Hippocampal formation (tissue), 2 donors: Measurements from ENCODE around the gene SENP2.
A peak's percentile ranks its signal among the peaks of the same experiment; 100 is the strongest.
"Not testable (repeated sequence)": the region's sequence is repeated elsewhere in the genome, so short reads cannot be mapped to it uniquely, and the experiment has no call there.

Source experiments
- DNase-seq, 2 donors: peaks; one replicate each; lab custom pipeline; 2025; lab: John Stamatoyannopoulos, UW

SENP2 gene

DNA sequence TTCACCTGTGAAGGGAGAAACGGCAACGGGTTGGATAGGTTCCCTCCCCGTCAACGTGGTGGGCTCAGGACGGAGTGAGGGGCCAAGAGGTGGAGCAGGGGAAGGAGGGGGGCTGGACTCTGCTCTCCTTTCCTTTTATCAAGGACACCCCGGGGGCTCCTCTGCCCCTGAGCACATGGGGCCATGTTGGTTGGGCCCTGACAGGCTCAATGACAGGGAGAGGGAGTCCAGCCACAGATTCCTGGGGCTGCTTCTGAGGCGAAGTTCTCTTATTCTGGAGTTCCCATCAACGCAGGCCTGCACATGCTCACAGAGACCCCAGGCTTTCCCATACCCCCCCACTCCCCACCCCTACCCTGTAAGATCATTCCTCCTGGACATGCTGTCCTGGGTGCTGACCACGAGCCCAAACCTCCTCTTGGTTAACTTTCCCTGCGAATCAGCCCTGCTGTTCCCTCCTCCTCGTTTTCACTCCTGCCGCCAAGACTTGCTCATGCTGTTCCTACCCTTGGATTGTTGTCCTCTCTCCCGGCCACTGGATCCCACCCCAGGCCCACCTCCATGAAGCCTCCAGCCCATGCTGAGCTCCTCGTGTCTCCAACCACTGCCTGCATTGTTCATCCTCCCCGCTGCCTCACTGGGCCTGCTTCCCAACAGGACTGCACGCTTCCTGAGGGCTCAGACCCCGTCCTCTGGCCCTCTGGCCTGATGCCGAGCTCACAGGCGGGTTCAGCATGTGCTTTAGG lies 61.2 kb downstream of the SENP2 start:
- no peak for DNase-seq

DNA sequence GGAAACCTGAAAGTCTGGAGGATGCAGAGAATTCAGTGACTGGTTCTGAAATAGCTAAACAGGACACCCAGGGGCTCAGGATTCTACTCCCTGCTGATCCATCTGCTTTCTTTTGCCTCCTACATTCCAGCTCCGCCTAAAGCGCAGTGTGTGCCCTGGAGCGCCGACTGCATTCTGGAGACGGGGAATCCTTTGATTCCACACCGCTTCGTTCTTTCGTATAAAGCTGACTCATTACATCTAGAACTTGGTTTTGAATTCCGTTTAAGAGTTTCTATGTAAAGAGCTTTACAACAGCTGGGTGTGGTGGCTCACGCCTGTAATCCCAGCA lies 61.8 kb downstream of the SENP2 start:
- DNase-seq: peak in 1 of 2 donors; percentile 12

DNA sequence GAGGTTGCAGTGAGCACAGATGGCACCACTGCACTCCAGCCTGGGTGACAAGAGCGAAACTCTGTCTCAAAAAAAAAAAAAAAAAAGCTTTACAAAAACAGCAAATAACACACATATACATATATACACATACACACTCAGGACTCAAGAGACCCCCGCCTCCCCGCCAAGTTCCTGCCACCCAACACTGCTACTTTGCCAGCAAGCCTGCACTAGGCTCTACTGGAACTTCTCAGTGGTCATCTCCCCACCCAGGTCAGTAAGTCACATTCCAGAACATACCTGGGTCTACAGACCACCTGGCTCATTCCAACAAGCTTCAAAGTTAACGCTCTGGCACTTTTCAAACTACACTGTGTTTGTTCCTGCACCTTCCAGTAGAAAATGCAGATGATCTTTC lies 62.3 kb downstream of the SENP2 start:
- DNase-seq: no peak

DNA sequence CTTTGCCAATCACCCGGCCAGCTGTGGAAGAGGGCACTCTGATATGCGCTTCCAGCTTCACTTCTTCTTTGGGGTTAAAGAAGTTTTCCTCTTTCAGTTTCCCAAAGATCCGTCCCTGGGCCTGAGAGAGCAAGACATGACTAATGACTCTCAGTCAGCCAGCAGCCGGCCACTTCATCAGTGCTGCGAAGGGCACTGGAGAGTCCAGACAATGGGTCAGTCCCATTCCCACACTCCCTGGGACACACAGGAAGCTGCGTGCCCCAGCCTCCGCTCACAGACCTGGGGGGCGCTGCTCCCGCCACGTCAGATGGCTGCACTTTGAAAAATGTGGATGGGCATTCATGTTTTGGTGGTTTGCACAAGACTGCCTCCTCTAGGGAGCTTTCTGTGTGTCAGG lies 63.3 kb downstream of the SENP2 start:
- DNase-seq: no peak

DNA sequence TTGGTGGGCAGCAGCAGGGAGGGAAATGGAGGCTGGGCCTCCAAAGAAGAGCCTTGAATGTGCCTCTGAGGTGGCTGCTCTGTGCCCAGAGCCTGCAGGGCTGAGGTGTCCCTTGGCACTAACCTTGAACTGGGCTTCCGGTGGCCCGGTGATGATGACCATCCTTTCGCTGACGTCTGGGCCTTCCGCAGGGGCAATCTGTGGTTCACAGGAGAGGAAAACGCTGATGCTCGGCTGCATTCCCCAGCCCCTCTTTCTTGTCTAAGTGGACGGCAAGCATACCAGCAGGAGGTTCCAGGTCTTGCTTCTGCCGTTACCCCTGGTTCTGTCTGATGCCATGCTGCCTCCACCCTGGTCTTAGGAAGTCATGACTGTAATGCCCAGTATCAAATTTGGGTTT lies 65.9 kb downstream of the SENP2 start:
- no peak for DNase-seq

DNA sequence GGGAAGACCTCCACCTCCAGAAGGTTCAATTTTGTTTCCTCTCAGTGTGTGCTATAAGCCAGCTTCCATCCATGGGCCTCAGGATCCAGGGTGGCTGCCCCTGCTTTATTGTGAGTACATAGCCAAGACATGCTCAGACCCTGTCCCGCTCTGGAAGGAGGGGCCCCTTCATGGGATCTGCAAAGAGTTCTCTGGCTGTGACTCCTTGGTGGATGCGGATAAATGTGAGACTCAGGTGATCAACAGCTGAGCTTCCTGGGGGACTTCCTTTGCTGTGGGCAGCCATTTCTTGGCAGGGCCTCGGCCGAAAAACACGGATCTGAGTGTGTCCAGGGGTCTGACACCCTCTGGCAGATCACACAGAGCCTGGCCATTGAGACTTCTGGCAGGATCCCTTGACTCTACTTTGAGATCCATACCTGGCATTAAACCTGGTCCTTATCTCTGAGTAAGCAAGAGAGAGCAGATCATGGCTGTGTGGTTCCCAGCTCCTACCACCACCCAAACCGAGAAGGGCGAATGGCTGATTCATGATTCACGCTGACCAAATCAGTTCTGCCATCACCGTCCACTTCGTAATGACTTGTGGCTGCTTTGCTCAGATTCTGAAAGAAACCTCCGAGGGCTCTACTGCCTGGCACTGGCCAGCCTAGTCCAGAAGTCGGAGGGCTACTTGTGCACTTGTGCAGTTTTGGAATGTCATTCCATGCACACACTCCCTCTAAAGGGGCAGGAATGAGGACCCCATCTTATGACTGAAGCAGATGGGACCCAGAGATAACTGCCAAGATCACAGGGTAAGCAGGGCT lies 68.1 kb downstream of the SENP2 start:
- DNase-seq: no peak

DNA sequence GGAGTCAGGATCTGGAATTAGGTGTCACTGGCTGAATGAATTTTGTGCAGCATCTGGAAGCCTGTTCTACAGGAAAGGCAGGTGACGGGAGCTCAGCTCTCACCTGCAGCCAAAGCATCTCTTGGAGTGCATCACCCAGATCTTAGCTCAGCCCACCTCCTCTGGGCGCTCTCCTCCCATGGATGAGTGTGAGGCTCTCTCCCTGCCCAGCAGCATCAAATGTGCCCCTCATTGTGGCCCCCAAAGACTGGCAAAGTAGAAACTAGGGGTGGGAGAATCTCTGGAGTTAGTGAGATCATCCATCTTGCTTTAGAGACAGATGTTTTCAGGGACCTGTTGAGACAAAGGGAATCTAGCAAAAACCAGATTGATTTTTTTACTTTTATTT lies 68.7 kb downstream of the SENP2 start:
- DNase-seq: no peak

DNA sequence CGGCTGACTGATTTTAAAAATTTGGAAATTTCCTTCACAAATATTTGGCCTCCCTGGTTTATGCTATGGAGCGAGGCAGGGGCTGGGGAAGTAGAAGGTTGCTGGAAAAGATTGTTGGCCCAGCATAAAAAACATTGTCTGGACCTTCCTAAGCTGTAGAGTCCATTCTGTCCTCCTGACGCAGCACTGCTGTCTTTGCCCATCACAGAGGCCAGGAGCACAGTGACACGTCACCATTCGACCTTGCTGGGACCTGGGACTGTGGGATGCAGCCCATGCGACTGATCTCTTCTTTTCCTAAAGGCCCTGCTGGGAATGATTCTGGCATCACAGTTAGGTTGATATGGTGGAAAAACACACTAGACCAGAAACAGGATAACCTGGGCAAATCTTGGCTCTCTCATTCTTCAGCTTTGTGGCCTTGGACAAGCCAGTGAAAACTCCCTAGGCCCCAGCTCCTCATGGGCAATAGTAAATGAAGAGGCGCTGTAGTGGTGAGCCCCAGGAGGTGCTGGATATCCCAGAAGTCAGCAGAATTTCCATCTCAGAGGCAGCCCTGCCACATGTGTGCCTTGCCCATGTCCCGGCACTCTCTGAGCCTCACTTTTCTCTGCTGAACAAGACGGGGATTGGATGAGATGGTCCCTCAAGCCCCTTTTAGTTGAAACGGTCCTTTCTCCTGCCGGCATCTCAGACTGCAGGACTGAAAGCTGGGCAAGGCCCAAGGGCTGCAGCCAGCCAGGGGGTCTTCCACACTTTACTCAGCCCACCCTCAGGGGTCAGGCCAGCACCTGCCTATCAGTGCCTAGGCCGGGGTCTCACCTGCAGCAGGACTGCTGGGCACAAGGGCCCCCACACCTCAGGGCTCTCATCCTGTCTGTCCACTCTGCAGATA lies 69.6 kb downstream of the SENP2 start:
- DNase-seq: no peak

DNA sequence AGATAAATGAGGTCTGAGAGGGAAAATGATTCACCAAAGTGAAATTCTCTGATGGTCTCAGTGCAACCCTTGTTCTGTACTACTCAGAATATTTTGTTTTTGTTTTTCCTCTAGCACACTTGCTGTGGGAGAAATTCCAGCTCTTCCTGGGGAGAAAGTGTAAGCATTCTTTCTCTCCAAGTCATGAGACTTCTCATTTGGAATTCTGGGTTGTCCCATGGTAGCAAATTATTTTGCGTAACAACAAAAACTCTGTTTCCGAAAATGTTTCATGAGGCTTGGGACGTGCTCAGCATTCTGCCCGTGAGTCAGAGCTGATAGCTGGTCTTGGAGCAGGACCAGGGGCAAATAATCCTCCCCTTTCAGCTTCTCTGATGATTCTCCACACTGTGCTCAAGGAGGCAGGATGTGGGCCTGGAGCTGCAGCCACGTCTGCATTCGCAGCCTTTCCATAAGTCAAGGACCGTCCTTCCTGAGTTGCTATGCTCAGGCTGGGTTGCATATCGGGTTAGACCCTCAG lies 70.3 kb downstream of the SENP2 start:
- peak; percentile 23 to 34 for DNase-seq

DNA sequence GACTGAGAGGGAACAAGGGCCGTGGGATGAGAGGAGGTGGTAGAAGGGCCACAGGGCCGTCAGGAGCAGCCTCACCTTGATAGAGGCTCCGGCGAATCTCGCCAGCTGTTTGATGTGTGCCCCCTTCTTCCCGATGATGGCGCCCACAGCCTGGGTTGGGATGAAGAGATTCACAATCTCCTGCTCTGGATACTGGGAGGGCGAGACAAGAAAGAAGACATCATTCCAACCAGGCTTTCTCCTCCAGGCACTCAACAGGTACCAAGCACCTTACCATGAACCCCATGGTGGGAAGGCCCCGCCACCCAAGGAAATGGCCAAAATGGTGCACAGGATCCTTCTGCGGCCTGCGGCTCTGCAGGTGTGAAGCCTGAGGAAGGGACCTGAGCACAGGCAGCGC lies 71.1 kb downstream of the SENP2 start:
- DNase-seq: no peak

DNA sequence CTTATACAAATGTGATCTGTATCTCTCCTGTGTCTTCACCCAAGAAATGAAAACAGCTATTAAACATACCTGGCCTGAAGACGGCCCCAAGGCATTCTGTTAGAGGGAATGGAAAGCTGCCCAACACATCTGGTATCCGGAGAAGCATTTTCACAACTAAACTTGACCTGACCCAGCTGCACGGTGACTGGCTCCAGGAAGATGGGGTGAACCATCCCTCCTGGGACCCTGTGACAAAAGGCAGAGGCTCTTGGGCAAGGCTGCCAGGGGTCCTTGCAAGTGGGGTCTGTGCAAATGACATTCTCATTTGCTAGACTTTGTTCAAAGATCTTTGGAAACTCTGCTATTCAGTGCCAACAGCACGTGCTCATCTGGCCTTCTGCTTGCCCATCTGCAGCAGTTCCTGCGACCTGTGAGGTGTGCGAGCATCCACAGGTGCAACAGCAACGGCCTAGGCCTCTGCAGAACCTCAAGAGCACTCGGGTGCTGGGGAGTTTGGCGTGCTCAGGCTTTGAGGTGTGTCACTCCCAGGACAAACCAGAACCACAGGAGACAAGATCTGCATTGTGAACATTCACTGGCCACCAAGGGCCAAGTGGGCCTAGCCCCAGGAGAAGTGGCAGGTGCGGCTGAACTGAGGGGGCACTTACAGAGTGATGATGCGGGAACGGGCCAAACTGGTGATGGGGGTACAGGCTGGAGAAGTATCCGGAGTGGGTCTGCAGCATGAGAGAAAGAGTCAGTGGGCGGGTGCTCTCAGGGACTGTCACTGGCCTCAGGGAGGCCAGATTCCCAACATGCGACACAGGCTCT lies 71.8 kb downstream of the SENP2 start:
- no peak for DNase-seq

DNA sequence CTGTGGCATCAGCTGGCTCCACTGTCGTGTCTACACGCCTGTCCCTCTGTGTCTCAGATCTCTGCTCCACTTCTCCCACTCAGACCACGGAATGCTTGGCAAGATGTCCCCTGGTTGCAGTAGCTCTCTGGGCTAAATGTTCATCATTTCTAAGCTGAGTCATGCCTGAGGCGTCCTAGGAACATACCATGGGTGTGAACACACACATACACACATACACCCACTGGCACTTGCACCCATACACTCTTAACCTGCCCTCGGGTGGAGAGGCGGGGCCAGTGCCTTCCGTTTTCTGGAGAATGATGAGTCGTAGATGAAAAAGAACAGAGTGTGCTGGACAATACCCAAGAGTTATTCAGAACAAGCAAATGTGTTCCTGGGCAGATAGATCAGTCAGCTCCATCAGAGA lies 72.4 kb downstream of the SENP2 start:
- no peak for DNase-seq

DNA sequence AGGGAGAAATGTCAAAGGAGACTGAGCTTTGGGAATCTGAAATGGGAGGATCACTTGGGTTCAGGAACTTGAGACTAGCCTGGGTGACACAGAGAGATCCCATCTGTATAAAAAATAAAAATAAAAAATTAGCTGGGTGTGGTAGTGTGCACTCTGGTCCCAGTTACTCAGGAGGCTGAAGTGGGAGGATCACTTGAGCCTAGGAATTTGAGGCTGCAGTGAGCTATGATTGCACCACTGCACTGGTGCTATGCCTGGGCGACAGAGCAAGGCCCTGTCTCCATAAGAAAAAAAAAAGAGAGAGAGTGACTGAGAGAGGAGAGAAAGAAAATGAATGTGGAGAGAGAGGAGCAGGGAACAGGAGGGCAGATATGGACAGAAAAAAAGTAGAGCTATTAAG lies 72.8 kb downstream of the SENP2 start:
- DNase-seq: no peak

DNA sequence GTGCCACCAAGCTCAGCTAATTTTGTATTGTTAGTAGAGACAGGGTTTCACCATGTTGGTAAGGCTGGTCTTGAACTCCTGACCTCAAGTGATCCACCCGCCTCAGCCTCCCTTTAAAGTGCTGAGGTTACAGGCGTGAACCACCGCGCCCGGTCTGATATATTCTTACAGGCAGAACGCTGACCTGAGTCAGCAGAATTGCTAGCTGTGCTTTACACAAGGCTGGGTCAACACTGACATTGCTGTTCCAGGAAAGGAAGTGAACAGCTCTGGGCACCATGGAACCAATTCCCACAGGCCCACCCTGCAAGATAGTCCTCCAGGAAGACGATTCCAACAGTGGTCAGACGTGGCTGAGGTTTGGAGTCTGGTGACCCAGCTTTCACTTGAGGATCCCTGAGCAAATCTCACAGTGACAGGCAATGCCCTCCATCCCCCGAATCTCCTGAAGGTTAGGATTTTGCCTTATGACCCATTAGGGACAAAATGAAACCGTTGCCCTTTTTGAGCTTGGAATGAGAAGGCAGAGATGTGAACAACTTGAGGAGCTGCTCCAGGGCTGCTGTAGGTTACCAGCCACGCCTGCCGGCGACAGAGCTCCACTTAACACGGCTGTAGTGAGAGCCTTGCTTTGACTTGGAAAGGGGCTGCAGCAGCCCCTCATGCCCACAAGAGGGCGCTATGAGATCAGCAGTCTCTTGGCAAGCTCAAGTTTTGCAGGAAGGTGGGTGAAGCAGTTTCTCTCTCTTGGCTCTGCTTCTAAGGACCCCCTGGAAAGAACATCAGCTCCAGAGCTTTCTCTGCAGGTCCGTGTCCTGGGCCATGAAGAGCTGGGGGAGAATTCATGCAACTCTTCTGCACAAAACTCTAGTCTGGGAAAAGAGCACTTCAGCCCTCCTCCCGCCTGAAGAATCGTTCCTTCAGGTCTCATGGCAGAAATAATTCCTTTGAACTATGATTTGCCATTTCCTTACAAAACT lies 74.1 kb downstream of the SENP2 start:
- DNase-seq: peak; percentile 61 to 71

DNA sequence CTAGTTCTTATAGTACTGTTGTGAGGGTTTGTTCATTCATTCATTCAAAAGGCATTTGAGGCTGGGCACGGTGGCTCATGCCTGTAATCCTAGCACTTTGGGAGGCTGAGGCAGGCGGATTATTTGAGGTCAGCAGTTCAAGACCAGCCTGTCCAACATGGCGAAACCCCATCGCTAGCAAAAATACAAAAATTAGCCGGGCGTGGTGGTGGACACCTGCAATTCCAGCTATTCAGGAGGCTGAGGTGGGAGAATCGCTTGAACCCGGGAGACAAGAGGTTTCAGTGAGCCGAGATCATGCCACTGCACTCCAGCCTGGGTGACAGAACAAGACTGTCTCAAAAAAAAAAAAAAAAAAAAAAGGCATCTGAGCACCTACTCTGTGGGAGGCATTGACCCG lies 75.2 kb downstream of the SENP2 start:
- DNase-seq: not testable (repeated sequence)

DNA sequence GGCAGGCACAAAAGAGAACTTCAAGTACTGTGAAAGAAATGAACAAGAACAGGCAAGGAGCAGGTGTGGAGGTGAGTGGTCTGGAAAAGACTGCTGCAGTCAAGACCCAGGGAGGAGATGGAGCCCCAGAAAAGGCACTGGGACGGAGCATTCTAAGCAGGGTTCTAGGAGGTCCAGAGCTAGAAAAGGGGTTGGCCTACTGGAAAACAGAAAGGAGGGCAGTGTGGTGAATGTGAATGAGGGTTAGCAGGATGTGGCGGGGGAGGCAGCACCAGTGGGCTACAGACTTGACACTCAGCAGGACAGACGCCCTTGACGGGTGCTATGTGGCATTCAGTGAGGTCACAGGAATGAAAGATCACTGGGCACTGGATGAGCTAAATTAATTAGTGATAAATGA lies 75.7 kb downstream of the SENP2 start:
- no peak for DNase-seq

DNA sequence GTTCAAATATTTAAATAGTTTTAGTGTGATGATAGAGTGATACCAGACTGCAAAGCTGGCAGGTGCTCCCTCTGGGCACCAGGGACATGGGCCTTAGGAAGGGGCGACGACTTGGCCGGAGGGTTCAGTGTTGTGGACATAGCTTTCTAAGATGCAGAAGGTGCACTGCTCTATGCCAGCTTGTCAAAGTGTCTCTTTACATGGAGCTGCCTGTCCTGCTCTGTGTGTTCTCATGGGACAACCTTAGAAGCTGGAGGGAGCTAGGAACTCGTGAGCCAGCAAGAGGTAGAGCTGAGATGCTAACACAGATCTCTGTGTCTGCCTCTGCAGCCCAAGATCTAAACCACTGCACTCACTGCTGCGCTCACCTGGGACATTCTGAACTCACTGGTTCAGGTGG lies 77.8 kb downstream of the SENP2 start:
- DNase-seq: no peak

DNA sequence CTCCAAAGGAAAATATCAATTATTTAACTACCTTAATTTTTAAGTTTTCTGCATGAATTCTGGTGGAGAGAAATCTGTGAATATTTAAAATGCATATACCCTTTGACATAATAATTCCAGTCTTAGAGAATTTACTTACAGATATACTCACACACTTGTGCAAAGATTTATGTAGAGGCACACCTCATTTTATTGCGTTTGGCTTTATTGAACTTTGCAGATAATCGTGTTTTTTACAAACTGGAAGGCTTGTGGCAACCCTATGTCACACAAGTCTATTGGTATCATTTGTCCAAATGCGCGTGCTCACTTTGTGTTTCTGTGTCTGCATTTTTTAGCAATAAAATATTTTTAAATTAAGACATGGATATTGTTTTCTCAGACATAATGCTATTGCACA lies 81.5 kb downstream of the SENP2 start:
- no peak for DNase-seq

DNA sequence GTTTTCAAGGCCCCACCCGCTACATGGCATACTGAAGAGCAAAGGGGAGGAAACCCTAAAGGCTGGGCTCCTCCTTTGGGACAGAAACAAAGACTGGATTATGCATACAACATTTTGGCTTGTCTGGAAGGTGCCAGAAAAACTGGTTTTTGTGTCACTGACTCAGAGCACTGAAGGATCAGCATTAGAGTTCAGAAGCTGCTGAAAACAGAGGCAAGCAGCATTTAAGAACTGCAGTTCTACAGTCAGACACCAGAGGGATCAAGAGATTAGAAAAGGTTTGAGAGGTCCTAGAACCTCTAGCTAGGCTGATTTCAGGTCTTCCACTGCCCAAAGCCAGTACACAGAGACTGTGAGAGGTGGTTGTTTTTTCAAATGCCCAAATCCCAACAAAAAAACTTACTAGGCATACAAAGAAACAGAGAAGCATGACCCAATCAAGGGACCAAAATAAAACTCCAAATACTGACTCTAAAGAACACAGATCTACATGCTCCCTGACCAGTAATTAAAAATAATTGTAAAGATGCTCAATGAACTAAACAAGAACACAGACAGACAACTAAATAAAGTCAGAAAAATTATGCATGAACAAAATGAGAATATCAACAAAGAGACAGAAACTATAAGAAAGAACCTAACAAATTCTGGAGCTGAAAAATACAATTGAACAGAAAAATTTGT lies 91.2 kb downstream of the SENP2 start:
- no peak for DNase-seq

DNA sequence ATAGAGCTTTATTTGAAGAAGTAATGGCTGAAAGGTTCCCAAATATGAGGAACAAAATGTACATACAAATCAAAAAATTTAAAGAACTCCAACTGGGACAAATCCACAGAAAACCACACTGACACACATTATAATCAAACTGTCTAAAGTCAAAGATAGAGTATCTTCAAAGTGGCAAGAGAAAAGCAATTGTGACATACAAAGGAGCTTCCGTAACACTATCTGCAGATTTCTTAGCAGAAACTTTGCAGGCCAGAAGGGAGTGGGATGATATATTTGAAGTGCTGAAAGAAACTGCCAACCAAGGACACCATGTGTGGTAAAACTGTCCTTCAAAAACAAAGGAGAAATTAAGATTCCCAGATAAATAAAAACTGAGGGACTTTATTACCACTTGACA lies 91.9 kb downstream of the SENP2 start:
- DNase-seq: no peak
